H1 (cell line): ENCODE data around the gene SFXN4. TPM values are rescaled to one million over a fixed set of nuclear protein-coding genes. Genes with fewer than 3 reads are reported as not detected.

Experiments
- CHD7 ChIP-seq: fragments of 300-600 bp; sonication (generic); IDR thresholded peaks from 2 replicates; pipeline ENCODE4 v1.7.1; 2012; ENCODE audit warnings: low read length, moderate library complexity, mild to moderate bottlenecking, inconsistent platforms; ENCODE audit not compliant: insufficient replicate concordance
- polyA plus RNA-seq, 7 experiments: library from polyadenylated mRNA; depleted of rRNA in 3 of 7; stranded (reverse) in 5 of 7; unstranded in 2 of 7; fragments of >200 nt in 5 of 7; fragments of 200-250 nt in 2 of 7; gene quantifications; 1 replicate in 5 of 7; 2 replicates in 1 of 7; 4 replicates in 1 of 7; pipeline versions ENCODE4 v1.2.1 to v1.2.3, GENCODE V29; 2011 to 2013; ENCODE audit warnings: missing spikeins in 2 of 7, mixed read lengths in 2 of 7
- total RNA-seq: library from RNA; stranded (reverse); fragmentation: NEBNext Ultra II Directional; extraction: Animal tissue kit (Norgen Biotek cat#: 25700); gene quantifications from 2 replicates; pipeline ENCODE4 v1.2.1, GENCODE V29; 2021

The SFXN4 gene
- total and polyA plus RNA-seq, 2 of the 8 experiments (the other 6 are each of a cell fraction or from before 2014, with no cell fraction given), result 15.4 to 21.6 TPM

DNA sequence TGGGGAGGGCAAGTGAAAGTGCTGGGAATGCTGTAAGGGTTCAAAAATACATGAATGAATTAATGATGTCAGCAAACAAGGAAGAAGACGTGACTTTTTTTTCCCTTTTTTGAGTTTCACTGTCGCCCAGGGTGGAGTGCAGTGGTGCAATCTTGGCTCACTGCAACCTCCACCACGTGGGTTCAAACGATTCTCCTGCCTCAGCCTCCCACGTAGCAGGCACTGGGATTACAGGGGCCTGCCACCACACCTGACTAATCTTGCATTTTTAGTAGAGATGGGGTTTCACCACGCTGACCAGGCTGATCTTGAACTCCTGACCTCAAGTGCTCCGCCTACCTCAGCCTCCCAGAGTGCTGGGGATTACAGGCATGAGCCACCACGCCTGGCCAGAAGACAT is 31.6 kb downstream of the SFXN4 start (continued):
- TF ChIP-seq CHD7, result no peak
